A673 (cell line): ENCODE data around the gene FAIM. TPM values are rescaled to one million over a fixed set of nuclear protein-coding genes. Genes with fewer than 3 reads are reported as not detected.
"Not testable (repeated sequence)": the region's sequence is repeated elsewhere in the genome, so short reads cannot be mapped to it uniquely, and the experiment has no call there.

Experiments used
- BruUV-seq: library from RNA; stranded (reverse); fragments of 400-500 nt; replicated peaks from 2 replicates; lab custom pipeline; 2021; lab: Mats Ljungman, UMichigan
- CTCF ChIA-PET: fragments of 300-600 bp; sonication (Branson Sonifier 250); formaldehyde crosslinking; loops from one replicate; lab custom pipeline; 2022; ENCODE audit warnings: antibody characterized with exemption; lab: Charles Lee
- POLR2A ChIA-PET: fragments of 300-600 bp; sonication (Branson Sonifier 250); formaldehyde crosslinking; loops from one replicate; lab custom pipeline; 2022; ENCODE audit warnings: antibody characterized with exemption; ENCODE audit not compliant: low non-redundant PET; lab: Charles Lee
- DNase-seq: peaks from one replicate; pipeline ENCODE4 v3.0.0-alpha.2; 2015; ENCODE audit warnings: low spot score
- H3K27ac ChIP-seq: fragments of 200-600 bp; sonication (generic); 2 replicates; pipeline ENCODE4 v1.5.1; 2016; ENCODE audit warnings: mixed run types, low read depth, mild to moderate bottlenecking, mixed read lengths, antibody characterized with exemption, low read length; ENCODE audit not compliant: poor library complexity, severe bottlenecking
- H3K27me3 ChIP-seq: fragments of 200-600 bp; sonication (generic); replicated peaks from 2 replicates; pipeline ENCODE4 v1.6.1; 2017; ENCODE audit warnings: mixed run types, low read depth, mild to moderate bottlenecking, mixed read lengths, antibody characterized with exemption, low read length; ENCODE audit not compliant: insufficient read depth, poor library complexity
- H3K36me3 ChIP-seq: fragments of 200-600 bp; sonication (generic); 2 replicates; pipeline ENCODE4 v1.6.1; 2016; ENCODE audit warnings: mixed run types, mild to moderate bottlenecking, mixed read lengths, antibody characterized with exemption, low read length; ENCODE audit not compliant: insufficient read depth, poor library complexity, severe bottlenecking
- H3K4me1 ChIP-seq: fragments of 200-600 bp; sonication (generic); 2 replicates; pipeline ENCODE4 v1.6.1; 2017; ENCODE audit warnings: mixed run types, mild to moderate bottlenecking, mixed read lengths, antibody characterized with exemption, low read length; ENCODE audit not compliant: insufficient read depth, poor library complexity, severe bottlenecking
- H3K4me3 ChIP-seq: fragments of 200-600 bp; sonication (generic); 2 replicates; pipeline ENCODE4 v1.5.1; 2016; ENCODE audit warnings: low read depth, mixed run types, mild to moderate bottlenecking, mixed read lengths, low read length; ENCODE audit not compliant: poor library complexity, severe bottlenecking
- H3K9me3 ChIP-seq: fragments of 200-600 bp; sonication (generic); 2 replicates; pipeline ENCODE4 v1.6.1; 2016; ENCODE audit warnings: mixed run types, low read depth, mild to moderate bottlenecking, mixed read lengths, antibody characterized with exemption, low read length; ENCODE audit not compliant: poor library complexity, severe bottlenecking
- EZH2 ChIP-seq: fragments of 200-600 bp; sonication (generic); IDR thresholded peaks from 2 replicates; pipeline ENCODE4 v1.6.1; 2017; ENCODE audit warnings: borderline replicate concordance, low read depth, mild to moderate bottlenecking, mixed read lengths, antibody characterized with exemption, low read length; ENCODE audit not compliant: poor library complexity, severe bottlenecking
- intact Hi-C: fragments of 100-400 bp; cut with micrococcal nuclease; formaldehyde crosslinking; loops from one replicate; pipeline ENCODE4 v1.10.0; 2022; ENCODE audit not compliant: unreplicated experiment
- total RNA-seq: library from RNA; stranded (reverse); gene quantifications from 2 replicates; pipeline ENCODE4 v1.2.3, GENCODE V29; 2021
- TF ChIP-seq, protein P1 (sequence below): fragments of 300-800, 200-600 bp; sonication (generic); conservative IDR thresholded peaks from 2 replicates; pipeline ENCODE4 v1.5.1; 2017; ENCODE audit warnings: low read depth, mild to moderate bottlenecking, antibody characterized with exemption, low read length, moderate library complexity, mixed read lengths

The FAIM gene
- total RNA-seq, 1 experiment from 2014 or later, result 15.0 TPM

- H3K36me3 ChIP-seq, result peaks cover 15% of the 10 kb centered on the region
- intact Hi-C loops, result no loop called here
- POLR2A ChIA-PET, result no interaction called here
- CTCF ChIA-PET, result no interaction called here
- no TSS peak for BruUV-seq
- no peak for DNase-seq
- H3K9me3 ChIP-seq, result peaks cover 29% of the 10 kb centered on the region
- peaks cover 18% of the 10 kb centered on the region for H3K4me1 ChIP-seq
- no peak overlapping the region for H3K27ac ChIP-seq
- TF ChIP-seq, protein P1, sequence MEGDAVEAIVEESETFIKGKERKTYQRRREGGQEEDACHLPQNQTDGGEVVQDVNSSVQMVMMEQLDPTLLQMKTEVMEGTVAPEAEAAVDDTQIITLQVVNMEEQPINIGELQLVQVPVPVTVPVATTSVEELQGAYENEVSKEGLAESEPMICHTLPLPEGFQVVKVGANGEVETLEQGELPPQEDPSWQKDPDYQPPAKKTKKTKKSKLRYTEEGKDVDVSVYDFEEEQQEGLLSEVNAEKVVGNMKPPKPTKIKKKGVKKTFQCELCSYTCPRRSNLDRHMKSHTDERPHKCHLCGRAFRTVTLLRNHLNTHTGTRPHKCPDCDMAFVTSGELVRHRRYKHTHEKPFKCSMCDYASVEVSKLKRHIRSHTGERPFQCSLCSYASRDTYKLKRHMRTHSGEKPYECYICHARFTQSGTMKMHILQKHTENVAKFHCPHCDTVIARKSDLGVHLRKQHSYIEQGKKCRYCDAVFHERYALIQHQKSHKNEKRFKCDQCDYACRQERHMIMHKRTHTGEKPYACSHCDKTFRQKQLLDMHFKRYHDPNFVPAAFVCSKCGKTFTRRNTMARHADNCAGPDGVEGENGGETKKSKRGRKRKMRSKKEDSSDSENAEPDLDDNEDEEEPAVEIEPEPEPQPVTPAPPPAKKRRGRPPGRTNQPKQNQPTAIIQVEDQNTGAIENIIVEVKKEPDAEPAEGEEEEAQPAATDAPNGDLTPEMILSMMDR, result no peak
- TF ChIP-seq EZH2, result no peak
- H3K4me3 ChIP-seq, result no peak overlapping the region
- no peaks in the 10 kb centered on the region for H3K27me3 ChIP-seq
Measured at GRCh38 chr3:138678086-138678485, 69.5 kb downstream of the FAIM start.

- CTCF ChIA-PET, result no interaction called here
- TF ChIP-seq, protein P1, result no peak
- TF ChIP-seq EZH2, result no peak
- Histone ChIP-seq H3K4me3 (no peak overlapping the region), H3K36me3 (peaks cover 15% of the 10 kb centered on the region), H3K9me3 (peaks cover 29% of the 10 kb centered on the region), H3K4me1 (peaks cover 25% of the 10 kb centered on the region), H3K27ac (no peak overlapping the region), H3K27me3 (no peaks in the 10 kb centered on the region)
- no TSS peak for BruUV-seq
- intact Hi-C loops, result no loop called here
- DNase-seq, result no peak
- POLR2A ChIA-PET, result no interaction called here
Measured at GRCh38 chr3:138678874-138679392, 70.4 kb downstream of the FAIM start.

GRCh38 chr3:138680974-138681373, 72.4 kb downstream of the FAIM start:
- H3K4me3 ChIP-seq, H3K27ac ChIP-seq, H3K27me3 ChIP-seq, POLR2A ChIA-PET, BruUV-seq, H3K36me3 ChIP-seq, intact Hi-C loops, DNase-seq: not testable (repeated sequence)
- Histone ChIP-seq H3K4me1 (peaks cover 36% of the 10 kb centered on the region), H3K9me3 (peaks cover 15% of the 10 kb centered on the region)
- CTCF ChIA-PET, result interaction anchor here (0.7 kb wide), 1 partner anchor 247 kb away, joined by 7 read pairs; no protein-coding TSS in a partner anchor
